H1 (cell line): Measurements from ENCODE around the gene AGFG2. TPM values are rescaled to one million over a fixed set of nuclear protein-coding genes. Genes with fewer than 3 reads are reported as not detected.

Experiments used
- CTCF ChIA-PET: fragments of 300-600 bp; sonication (Branson Sonifier 250); formaldehyde crosslinking; loops from one replicate; lab custom pipeline; 2021; ENCODE audit not compliant: partially characterized antibody; lab: Charles Lee
- POLR2A ChIA-PET: fragments of 300-600 bp; sonication (Branson Sonifier 250); formaldehyde crosslinking; loops from one replicate; lab custom pipeline; 2021; ENCODE audit warnings: inconsistent platforms; ENCODE audit not compliant: partially characterized antibody; lab: Charles Lee
- DNase-seq, 2 experiments: peaks; one replicate each; pipeline versions ENCODE4 v3.0.0 to v3.0.0-alpha.2; 2010 to 2022; ENCODE audit warnings: low spot score in 2 of 2, low read depth in 1 of 2, mixed read lengths in 1 of 2
- FAIRE-seq: peaks from 2 replicates; lab custom pipeline; 2011; peaks lifted over from hg19 to GRCh38; lab: Jason Lieb, UNC
- H2AFZ ChIP-seq: 2 replicates; pipeline ENCODE4 v1.8.1; 2012; ENCODE audit warnings: low read length, inconsistent platforms
- H2AK5ac ChIP-seq: 2 replicates; pipeline ENCODE4 v1.6.1; 2013; ENCODE audit warnings: low read depth, low read length
- H2BK120ac ChIP-seq: replicated peaks from 2 replicates; pipeline ENCODE3; 2013; ENCODE audit warnings: low read depth, low read length, inconsistent platforms
- H2BK12ac ChIP-seq: 2 replicates; pipeline ENCODE4 v1.6.1; 2013; ENCODE audit warnings: low read depth, low read length
- H2BK15ac ChIP-seq: 2 replicates; pipeline ENCODE4 v1.6.1; 2013; ENCODE audit warnings: low read length
- H2BK20ac ChIP-seq: 2 replicates; pipeline ENCODE4 v1.6.1; 2013; ENCODE audit warnings: low read length
- H2BK5ac ChIP-seq: 2 replicates; pipeline ENCODE4 v1.6.1; 2013; ENCODE audit warnings: low read depth, low read length
- H3K14ac ChIP-seq: 2 replicates; pipeline ENCODE4 v1.6.1; 2013; ENCODE audit warnings: inconsistent platforms; ENCODE audit not compliant: insufficient read length
- H3K18ac ChIP-seq: 2 replicates; pipeline ENCODE4 v1.6.1; 2013; ENCODE audit warnings: low read length; ENCODE audit errors: extremely low read depth
- H3K23ac ChIP-seq: 2 replicates; pipeline ENCODE4 v1.6.1; 2013; ENCODE audit warnings: inconsistent platforms; ENCODE audit not compliant: insufficient read length
- H3K23me2 ChIP-seq: 2 replicates; pipeline ENCODE4 v1.6.1; 2013; ENCODE audit warnings: low read depth, low read length
- H3K27ac ChIP-seq: 2 replicates; pipeline ENCODE4 v1.6.1; 2011; ENCODE audit warnings: low read depth, low read length, inconsistent platforms
- H3K27me3 ChIP-seq, 4 experiments: replicated peaks in 1 of 4; 1 replicate in 1 of 4; 2 replicates in 3 of 4; pipeline versions ENCODE4 v1.6.1 to v1.8.1; 2011 to 2013; ENCODE audit warnings: low read length in 3 of 4, mild to moderate bottlenecking in 3 of 4, inconsistent platforms in 2 of 4, mixed read lengths in 2 of 4, moderate library complexity in 1 of 4; ENCODE audit not compliant: control insufficient read depth in 3 of 4, insufficient read depth in 3 of 4; ENCODE audit errors: extremely low read depth in 1 of 4
- H3K36me3 ChIP-seq, 4 experiments: 2 replicates each; pipeline versions ENCODE4 v1.6.1 to v1.8.1; 2011 to 2013; ENCODE audit warnings: mild to moderate bottlenecking in 4 of 4, low read length in 3 of 4, moderate library complexity in 2 of 4, control low read depth in 1 of 4, inconsistent platforms in 1 of 4; ENCODE audit not compliant: insufficient read depth in 4 of 4, control insufficient read depth in 2 of 4
- H3K4ac ChIP-seq: replicated peaks from 2 replicates; pipeline ENCODE3; 2013; ENCODE audit warnings: low read length, low read depth, mixed read lengths, inconsistent platforms; ENCODE audit not compliant: insufficient read length
- H3K4me1 ChIP-seq, 4 experiments: replicated peaks in 1 of 4; 1 replicate in 1 of 4; 2 replicates in 3 of 4; pipeline versions ENCODE4 v1.6.1 to v1.8.1; 2011 to 2013; ENCODE audit warnings: low read length in 3 of 4, inconsistent platforms in 2 of 4, mixed read lengths in 1 of 4; ENCODE audit not compliant: insufficient read depth in 4 of 4, control insufficient read depth in 3 of 4
- H3K4me2 ChIP-seq, 2 experiments: 2 replicates each; pipeline versions ENCODE4 v1.6.1 to v1.8.1; 2011 to 2013; ENCODE audit warnings: low read depth in 2 of 2, low read length in 2 of 2, control low read depth in 1 of 2, inconsistent platforms in 1 of 2, mild to moderate bottlenecking in 1 of 2; ENCODE audit not compliant: insufficient read depth in 1 of 2
- H3K4me3 ChIP-seq, 4 experiments: fragments of 200-600, 300-600 bp in 1 of 4; sonication (generic), shearing (Covaris generic), sonication (Bioruptor Twin) in 1 of 4; 2 replicates each; pipeline versions ENCODE4 v1.5.1 to v1.8.1; 2011 to 2016; ENCODE audit warnings: low read length in 4 of 4, low read depth in 3 of 4, control low read depth in 2 of 4, inconsistent platforms in 2 of 4, mild to moderate bottlenecking in 2 of 4, mixed read lengths in 1 of 4, moderate library complexity in 1 of 4; ENCODE audit not compliant: insufficient read depth in 2 of 4; ENCODE audit errors: extremely low read depth in 1 of 4
- H3K56ac ChIP-seq: replicated peaks from 2 replicates; pipeline ENCODE3; 2013; ENCODE audit warnings: low read depth, mild to moderate bottlenecking, mixed read lengths, low read length, inconsistent platforms; ENCODE audit not compliant: insufficient read length
- H3K79me1 ChIP-seq: 2 replicates; pipeline ENCODE4 v1.6.1; 2013; ENCODE audit warnings: low read depth, low read length, control low read depth
- H3K79me2 ChIP-seq, 2 experiments: 2 replicates each; pipeline versions ENCODE4 v1.6.1 to v1.8.1; 2012 to 2013; ENCODE audit warnings: low read length in 2 of 2, mild to moderate bottlenecking in 2 of 2, inconsistent platforms in 1 of 2; ENCODE audit not compliant: insufficient read depth in 2 of 2, control insufficient read depth in 1 of 2
- H3K9ac ChIP-seq, 4 experiments: replicated peaks in 1 of 4; 1 replicate in 1 of 4; 2 replicates in 3 of 4; pipeline versions ENCODE4 v1.6.1 to v1.8.1; 2011 to 2013; ENCODE audit warnings: low read depth in 3 of 4, low read length in 3 of 4, control low read depth in 2 of 4, mild to moderate bottlenecking in 2 of 4, moderate library complexity in 2 of 4, inconsistent platforms in 1 of 4; ENCODE audit errors: extremely low read depth in 1 of 4
- H3K9me3 ChIP-seq, 2 experiments: 2 replicates each; pipeline versions ENCODE4 v1.6.1 to v1.8.1; 2012 to 2013; ENCODE audit warnings: mild to moderate bottlenecking in 2 of 2, moderate library complexity in 2 of 2, control low read depth in 1 of 2, inconsistent platforms in 1 of 2, low read depth in 1 of 2, low read length in 1 of 2, mixed read lengths in 1 of 2; ENCODE audit not compliant: insufficient read depth in 2 of 2
- H4K20me1 ChIP-seq, 2 experiments: replicated peaks in 1 of 2; 2 replicates each; pipeline versions ENCODE3 to v1.8.1; 2011 to 2013; ENCODE audit warnings: inconsistent platforms in 2 of 2, low read length in 2 of 2, mild to moderate bottlenecking in 1 of 2; ENCODE audit not compliant: insufficient read depth in 2 of 2, control insufficient read depth in 1 of 2
- H4K5ac ChIP-seq: 2 replicates; pipeline ENCODE4 v1.6.1; 2013; ENCODE audit warnings: low read length, low read depth, mixed read lengths, inconsistent platforms; ENCODE audit not compliant: insufficient read length
- H4K8ac ChIP-seq: 2 replicates; pipeline ENCODE4 v1.8.0; 2013; ENCODE audit warnings: mild to moderate bottlenecking, moderate library complexity, low read length, inconsistent platforms; ENCODE audit not compliant: insufficient read depth; ENCODE audit errors: extremely low read depth
- H4K91ac ChIP-seq: replicated peaks from 2 replicates; pipeline ENCODE3; 2013; ENCODE audit warnings: low read length, mixed read lengths, inconsistent platforms; ENCODE audit not compliant: insufficient read length
- SIRT6 ChIP-seq: IDR thresholded peaks from one replicate; pipeline ENCODE4 v1.7.1; 2012; ENCODE audit warnings: low read length, inconsistent platforms
- SRF ChIP-seq: IDR thresholded peaks from 2 replicates; pipeline ENCODE4 v1.6.1; 2011; ENCODE audit warnings: mild to moderate bottlenecking, low read depth, low read length, moderate library complexity
- WGBS, 2 experiments: shearing (Covaris generic) in 1 of 2; methylation state at CpG; one replicate each; pipeline versions ENCODE4 v1.1.6 to v1.1.7; 2013 to 2015; ENCODE audit warnings: low lambda C conversion rate in 2 of 2, mixed read lengths in 2 of 2, inconsistent platforms in 1 of 2, low coverage in 1 of 2, missing lambda C conversion rate in 1 of 2; ENCODE audit not compliant: insufficient replicate concordance in 2 of 2, insufficient coverage in 1 of 2, insufficient read length in 1 of 2; ENCODE audit errors: extremely low coverage in 1 of 2, missing lambda C conversion rate in 1 of 2; 5-methylcytosine and 5-hydroxymethylcytosine counted together
- polyA plus RNA-seq, 7 experiments: library from polyadenylated mRNA; depleted of rRNA in 3 of 7; stranded (reverse) in 5 of 7; unstranded in 2 of 7; fragments of >200 nt in 5 of 7; fragments of 200-250 nt in 2 of 7; gene quantifications; 1 replicate in 5 of 7; 2 replicates in 1 of 7; 4 replicates in 1 of 7; pipeline versions ENCODE4 v1.2.1 to v1.2.3, GENCODE V29; 2011 to 2013; ENCODE audit warnings: missing spikeins in 2 of 7, mixed read lengths in 2 of 7
- small RNA-seq: library from polyadenylated mRNA; stranded (forward); fragments of <200 nt; extraction: miRNeasy Mini kit (QIAGEN cat#:217004); gene quantifications from one replicate; pipeline ENCODE3, GENCODE V24; 2013; ENCODE audit not compliant: insufficient read depth
- total RNA-seq: library from RNA; stranded (reverse); fragmentation: NEBNext Ultra II Directional; extraction: Animal tissue kit (Norgen Biotek cat#: 25700); gene quantifications from 2 replicates; pipeline ENCODE4 v1.2.1, GENCODE V29; 2021

The AGFG2 gene
- total and polyA plus RNA-seq, 2 of the 8 experiments (the other 6 are each of a cell fraction or from before 2014, with no cell fraction given): 7.6 to 11.2 TPM

DNA sequence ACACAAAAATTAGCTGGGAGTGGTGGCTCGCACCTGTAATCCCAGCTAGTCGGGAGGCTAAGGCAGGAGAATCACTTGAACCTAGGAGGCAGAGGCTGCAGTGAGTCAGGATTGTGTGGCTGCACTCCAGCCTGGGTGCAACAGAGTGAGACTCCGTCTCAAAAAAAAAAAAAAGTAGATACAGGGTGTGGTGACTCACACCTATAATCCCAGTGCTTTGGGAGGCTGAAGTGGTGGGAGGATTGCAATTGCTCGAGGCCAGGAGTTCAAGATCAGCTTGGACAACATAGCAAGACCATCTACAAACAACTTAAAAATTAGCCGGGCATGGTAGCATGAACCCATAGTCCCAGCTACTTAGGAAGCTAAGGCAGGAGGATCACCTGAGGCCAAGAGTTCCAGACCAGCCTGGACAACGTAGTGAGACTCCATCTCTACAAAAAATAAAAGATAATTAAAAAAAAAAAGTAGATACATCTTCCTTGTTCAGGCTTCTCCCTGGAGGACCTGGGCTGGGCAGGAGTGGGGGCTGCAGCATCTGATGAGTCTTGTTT is 75.4 kb downstream of the AGFG2 start:
- Histone ChIP-seq H2BK120ac (no peak overlapping the region), H3K56ac (no peak overlapping the region), H3K9ac (no peak overlapping the region), H3K23ac (no peak overlapping the region), H3K4me3 (no peak overlapping the region), H3K4ac (no peak overlapping the region), H3K18ac (no peak overlapping the region), H3K36me3 (no peaks in the 10 kb centered on the region), H4K20me1 (peaks cover 0 to 2% of the 10 kb centered on the region in 2 experiments), H2BK15ac (no peak overlapping the region), H3K79me2 (no peaks in the 10 kb centered on the region), H3K23me2 (peaks cover 5% of the 10 kb centered on the region), H3K79me1 (no peaks in the 10 kb centered on the region), H2AK5ac (no peak overlapping the region), H2BK12ac (no peak overlapping the region), H4K8ac (no peak overlapping the region), H3K27me3 (no peaks in the 10 kb centered on the region; a peak in 1 of 7 replicates), H3K4me1 (peaks cover 0 to 6% (median 2%) of the 10 kb centered on the region in 4 experiments; a peak in 3 of 7 replicates), H3K14ac (no peak overlapping the region), H2BK20ac (no peak overlapping the region)
- ChIA-PET CTCF (interaction anchor here (0.9 to 8.8 kb wide), 23 partner anchors 9 to 185 kb away, joined by 3 to 73 read pairs (median 5); partner anchors contain the start of genes GIGYF1 and POP7), POLR2A (interaction anchor here (0.7 to 2.4 kb wide), 5 partner anchors 8 to 76 kb away, joined by 3 to 19 read pairs (median 3); partner anchors contain the start of genes FBXO24 and LRCH4)
- TF ChIP-seq SRF (no peak), SIRT6 (no peak)
- TF ChIP-seq, all 59 proteins: peak for 0
- no peak for FAIRE-seq
- no peaks in the 10 kb centered on the region for H3K9me3 ChIP-seq
- H2AFZ ChIP-seq: no peak overlapping the region
- no peak overlapping the region for H4K5ac ChIP-seq
- no peak overlapping the region for H2BK5ac ChIP-seq
- no peak overlapping the region for H4K91ac ChIP-seq
- DNase-seq: no peak
- no peak overlapping the region for H3K27ac ChIP-seq
- H3K4me2 ChIP-seq: no peak overlapping the region
- 88% methylated on average over 5 of the region's 6 CpGs; no CpG with 5 or more reads in 1 of the 2 experiments for WGBS, 2 experiments

Small RNA genes lying within 50 kb of the gene (small RNA-seq; reads per million reads assigned to genes)
- gene RN7SL416P (not detected), gene SAP25 (not detected)

Other genes with a start within 250 kb of the AGFG2 start
- not detected in 2 replicates for gene SPDYE3, start 231.5 kb upstream of the AGFG2 start, total RNA-seq
- gene SPDYE3, start 231.5 kb upstream of the AGFG2 start, polyA plus RNA-seq (2011; rRNA removed): not detected in 2 replicates
- gene PILRB, start 181.1 kb upstream of the AGFG2 start, total RNA-seq: 32.2 and 34.4 TPM in 2 replicates
- 49.9 and 66.4 TPM in 2 replicates for gene PILRB, start 181.1 kb upstream of the AGFG2 start, polyA plus RNA-seq (2011; rRNA removed)
- 7.3 and 7.6 TPM in 2 replicates for gene PILRA, start 165.7 kb upstream of the AGFG2 start, total RNA-seq
- gene PILRA, start 165.7 kb upstream of the AGFG2 start, polyA plus RNA-seq (2011; rRNA removed): 10.6 and 14.6 TPM in 2 replicates
- gene ZCWPW1, start 110.5 kb upstream of the AGFG2 start, total RNA-seq: 1.4 and 2.7 TPM in 2 replicates
- 0.51 and 0.75 TPM in 2 replicates for gene ZCWPW1, start 110.5 kb upstream of the AGFG2 start, polyA plus RNA-seq (2011; rRNA removed)
- gene MEPCE, start 109.4 kb upstream of the AGFG2 start, total RNA-seq: 48.8 and 51.2 TPM in 2 replicates
- gene MEPCE, start 109.4 kb upstream of the AGFG2 start, polyA plus RNA-seq (2011; rRNA removed): 22.8 and 25.8 TPM in 2 replicates
- 53.8 and 58.2 TPM in 2 replicates for gene PPP1R35, start 102.7 kb upstream of the AGFG2 start, total RNA-seq
- 52.3 and 78.4 TPM in 2 replicates for gene PPP1R35, start 102.7 kb upstream of the AGFG2 start, polyA plus RNA-seq (2011; rRNA removed)
- gene SPACDR, start 74.9 kb upstream of the AGFG2 start, total RNA-seq: 0.33 TPM in 1 of 2 replicates, not detected in the other
- 0.26 and 0.31 TPM in 2 replicates for gene SPACDR, start 74.9 kb upstream of the AGFG2 start, polyA plus RNA-seq (2011; rRNA removed)
- 20.3 and 24.1 TPM in 2 replicates for gene TSC22D4, start 60.0 kb upstream of the AGFG2 start, total RNA-seq
- gene TSC22D4, start 60.0 kb upstream of the AGFG2 start, polyA plus RNA-seq (2011; rRNA removed): 13.2 and 22.4 TPM in 2 replicates
- gene NYAP1, start 55.3 kb upstream of the AGFG2 start, total RNA-seq: 4.5 and 4.6 TPM in 2 replicates
- gene NYAP1, start 55.3 kb upstream of the AGFG2 start, polyA plus RNA-seq (2011; rRNA removed): 1.9 and 5.0 TPM in 2 replicates
- gene SAP25, start 34.7 kb downstream of the AGFG2 start, total RNA-seq: 5.4 and 5.8 TPM in 2 replicates
- gene SAP25, start 34.7 kb downstream of the AGFG2 start, polyA plus RNA-seq (2011; rRNA removed): 3.6 and 8.2 TPM in 2 replicates
- 34.5 and 36.6 TPM in 2 replicates for gene LRCH4, start 46.9 kb downstream of the AGFG2 start, total RNA-seq
- gene LRCH4, start 46.9 kb downstream of the AGFG2 start, polyA plus RNA-seq (2011; rRNA removed): 15.5 and 36.5 TPM in 2 replicates
- 0.35 and 0.59 TPM in 2 replicates for gene FBXO24, start 47.1 kb downstream of the AGFG2 start, total RNA-seq
- 0.57 and 0.83 TPM in 2 replicates for gene FBXO24, start 47.1 kb downstream of the AGFG2 start, polyA plus RNA-seq (2011; rRNA removed)
- gene PCOLCE, start 63.2 kb downstream of the AGFG2 start, total RNA-seq: 69.2 and 70.6 TPM in 2 replicates
- 21.5 and 46.6 TPM in 2 replicates for gene PCOLCE, start 63.2 kb downstream of the AGFG2 start, polyA plus RNA-seq (2011; rRNA removed)
- gene MOSPD3, start 73.3 kb downstream of the AGFG2 start, total RNA-seq: 19.3 and 20.7 TPM in 2 replicates
- gene MOSPD3, start 73.3 kb downstream of the AGFG2 start, polyA plus RNA-seq (2011; rRNA removed): 21.4 and 45.7 TPM in 2 replicates
- gene TFR2, start 102.3 kb downstream of the AGFG2 start, total RNA-seq: 4.9 and 5.7 TPM in 2 replicates
- gene TFR2, start 102.3 kb downstream of the AGFG2 start, polyA plus RNA-seq (2011; rRNA removed): 4.6 and 6.0 TPM in 2 replicates
- 1.7 and 2.1 TPM in 2 replicates for gene ACTL6B, start 117.2 kb downstream of the AGFG2 start, total RNA-seq
- 4.5 and 4.6 TPM in 2 replicates for gene ACTL6B, start 117.2 kb downstream of the AGFG2 start, polyA plus RNA-seq (2011; rRNA removed)
- 157 and 160 TPM in 2 replicates for gene GNB2, start 134.5 kb downstream of the AGFG2 start, total RNA-seq
- gene GNB2, start 134.5 kb downstream of the AGFG2 start, polyA plus RNA-seq (2011; rRNA removed): 260 and 351 TPM in 2 replicates
- gene GIGYF1, start 155.0 kb downstream of the AGFG2 start, total RNA-seq: 95.0 and 99.3 TPM in 2 replicates
- 24.1 and 44.8 TPM in 2 replicates for gene GIGYF1, start 155.0 kb downstream of the AGFG2 start, polyA plus RNA-seq (2011; rRNA removed)
- 92.5 and 96.7 TPM in 2 replicates for gene POP7, start 166.9 kb downstream of the AGFG2 start, total RNA-seq
- gene POP7, start 166.9 kb downstream of the AGFG2 start, polyA plus RNA-seq (2011; rRNA removed): 135 and 205 TPM in 2 replicates
- gene EPO, start 181.3 kb downstream of the AGFG2 start, total RNA-seq: 0.48 and 0.95 TPM in 2 replicates
- 0.42 and 0.67 TPM in 2 replicates for gene EPO, start 181.3 kb downstream of the AGFG2 start, polyA plus RNA-seq (2011; rRNA removed)
- 0.04 TPM in 1 of 2 replicates, not detected in the other for gene ZAN, start 194.4 kb downstream of the AGFG2 start, total RNA-seq
- gene ZAN, start 194.4 kb downstream of the AGFG2 start, polyA plus RNA-seq (2011; rRNA removed): 0.02 and 0.05 TPM in 2 replicates